BLaER1 (cell line): Measurements from ENCODE around the gene CDKAL1.

Experiments
- H3K27ac ChIP-seq: shearing (Covaris generic); formaldehyde crosslinking; 2 replicates; pipeline ENCODE4 v1.8.1; 2022
- H3K27me3 ChIP-seq: shearing (Covaris generic); formaldehyde crosslinking; 2 replicates; pipeline ENCODE4 v1.8.1; 2022
- H3K36me3 ChIP-seq: shearing (Covaris generic); formaldehyde crosslinking; 2 replicates; pipeline ENCODE4 v1.8.1; 2022
- H3K4me1 ChIP-seq: shearing (Covaris generic); formaldehyde crosslinking; 2 replicates; pipeline ENCODE4 v1.8.1; 2022
- H3K4me2 ChIP-seq: shearing (Covaris generic); formaldehyde crosslinking; 2 replicates; pipeline ENCODE4 v1.8.1; 2022
- H3K4me3 ChIP-seq: shearing (Covaris generic); formaldehyde crosslinking; 2 replicates; pipeline ENCODE4 v1.8.1; 2022
- H3K9ac ChIP-seq: shearing (Covaris generic); formaldehyde crosslinking; 2 replicates; pipeline ENCODE4 v1.8.1; 2022
- H3K9me3 ChIP-seq: shearing (Covaris generic); formaldehyde crosslinking; 2 replicates; pipeline ENCODE4 v1.8.1; 2022
- H4K20me1 ChIP-seq: shearing (Covaris generic); formaldehyde crosslinking; 2 replicates; pipeline ENCODE4 v1.8.1; 2022
- Cebpa-rat ChIP-seq: shearing (Covaris generic); IDR thresholded peaks from 2 replicates; pipeline ENCODE4 v1.8.1; 2022

Gene CDKAL1

GRCh38 chr6:21173678-21174077, 639.4 kb downstream of the CDKAL1 start:
- no peak overlapping the region for H3K9ac ChIP-seq
- H3K27ac ChIP-seq: no peak overlapping the region
- H3K36me3 ChIP-seq: no peaks in the 10 kb centered on the region
- no peak for TF ChIP-seq Cebpa-rat
- H3K4me3 ChIP-seq: no peak overlapping the region
- no peaks in the 10 kb centered on the region for H3K9me3 ChIP-seq
- no peaks in the 10 kb centered on the region for H3K27me3 ChIP-seq
- H4K20me1 ChIP-seq: no peaks in the 10 kb centered on the region
- H3K4me1 ChIP-seq: no peaks in the 10 kb centered on the region
- no peak overlapping the region for H3K4me2 ChIP-seq

DNA sequence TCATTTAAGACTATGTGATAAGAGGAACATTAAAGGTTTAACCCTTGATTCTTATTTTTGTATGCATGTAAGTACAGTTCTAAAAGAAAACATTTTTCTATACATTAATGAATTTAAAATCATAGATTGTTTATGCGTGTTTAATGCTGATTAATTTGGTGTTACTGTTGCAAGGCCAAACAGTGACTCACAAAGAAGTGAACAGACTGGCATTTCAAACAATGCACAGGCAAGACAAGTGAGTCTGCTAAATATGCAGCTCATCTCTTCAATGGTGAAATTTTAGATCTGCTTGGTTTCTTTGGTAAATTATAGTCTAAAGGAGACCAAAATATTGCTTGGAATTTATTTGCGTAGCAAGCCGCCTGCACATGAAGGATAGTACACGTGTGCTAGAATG, 641.9 kb downstream of the CDKAL1 start:
- H3K36me3 ChIP-seq: no peaks in the 10 kb centered on the region

DNA sequence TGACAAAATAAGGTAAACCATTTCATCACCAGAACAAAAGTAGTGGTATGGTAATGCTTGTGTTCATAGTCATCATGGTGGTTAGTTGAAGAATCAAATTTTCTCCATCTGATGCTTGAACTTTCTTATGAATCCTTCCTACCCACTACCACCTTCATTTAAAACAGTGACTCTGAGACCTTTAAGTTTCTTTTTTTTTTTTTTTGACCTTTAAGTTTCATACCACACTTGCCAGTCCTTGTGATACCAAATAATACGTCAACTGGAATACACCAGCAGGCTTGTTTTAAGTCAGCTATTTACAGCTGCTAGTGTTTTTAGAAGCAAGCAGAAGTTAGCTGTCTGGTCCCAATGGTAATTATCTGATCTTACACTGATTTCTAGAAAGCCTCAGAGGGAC, 645.9 kb downstream of the CDKAL1 start:
- no peaks in the 10 kb centered on the region for H3K27me3 ChIP-seq
- no peak for TF ChIP-seq Cebpa-rat
- H3K27ac ChIP-seq: no peak overlapping the region
- H3K36me3 ChIP-seq: no peaks in the 10 kb centered on the region
- no peaks in the 10 kb centered on the region for H3K9me3 ChIP-seq
- H3K4me3 ChIP-seq: no peak overlapping the region
- no peaks in the 10 kb centered on the region for H4K20me1 ChIP-seq
- no peak overlapping the region for H3K9ac ChIP-seq
- no peaks in the 10 kb centered on the region for H3K4me1 ChIP-seq
- H3K4me2 ChIP-seq: no peak overlapping the region

More for the DNA sequence above, 641.9 kb downstream of the CDKAL1 start:
- Histone ChIP-seq H3K9me3 (no peaks in the 10 kb centered on the region), H3K4me2 (no peak overlapping the region), H3K27ac (no peak overlapping the region), H3K4me1 (no peaks in the 10 kb centered on the region), H3K27me3 (no peaks in the 10 kb centered on the region), H3K4me3 (no peak overlapping the region), H4K20me1 (no peaks in the 10 kb centered on the region), H3K9ac (no peak overlapping the region)
- TF ChIP-seq Cebpa-rat: no peak

DNA sequence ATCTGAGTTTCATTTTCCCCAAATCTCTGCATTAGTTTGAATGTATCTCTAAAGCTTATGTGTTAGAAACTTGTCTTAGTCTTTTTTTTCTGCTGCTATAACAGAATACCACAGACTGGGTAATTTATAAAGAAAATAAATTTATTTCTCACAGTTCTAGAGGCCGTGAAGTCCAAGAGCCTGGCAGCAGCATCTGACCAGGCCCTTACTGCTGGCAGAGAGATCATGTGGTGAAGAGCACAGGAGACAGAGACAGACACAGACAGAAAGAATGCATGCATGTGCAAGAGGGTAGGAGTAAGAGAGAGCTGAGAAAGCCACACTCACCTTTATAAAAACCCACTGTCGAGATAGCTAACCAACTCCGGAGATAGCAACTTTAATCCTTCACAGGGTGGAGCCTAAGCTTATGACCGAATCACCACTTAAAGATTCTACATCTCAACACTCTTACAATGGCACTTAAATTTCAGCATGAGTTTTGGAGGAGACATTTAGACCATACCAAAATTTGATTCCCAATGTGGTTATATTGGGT, 646.6 kb downstream of the CDKAL1 start:
- TF ChIP-seq Cebpa-rat: no peak
- H3K27me3 ChIP-seq: no peaks in the 10 kb centered on the region
- no peaks in the 10 kb centered on the region for H4K20me1 ChIP-seq
- no peaks in the 10 kb centered on the region for H3K36me3 ChIP-seq
- H3K9ac ChIP-seq: no peak overlapping the region
- no peak overlapping the region for H3K4me3 ChIP-seq
- H3K9me3 ChIP-seq: no peaks in the 10 kb centered on the region
- no peaks in the 10 kb centered on the region for H3K4me1 ChIP-seq
- no peak overlapping the region for H3K27ac ChIP-seq
- H3K4me2 ChIP-seq: no peak overlapping the region

- Histone ChIP-seq H3K9ac (no peak overlapping the region), H3K4me3 (no peak overlapping the region), H3K4me2 (no peak overlapping the region), H3K9me3 (no peaks in the 10 kb centered on the region), H3K27me3 (no peaks in the 10 kb centered on the region), H3K4me1 (no peaks in the 10 kb centered on the region), H4K20me1 (no peaks in the 10 kb centered on the region), H3K36me3 (no peaks in the 10 kb centered on the region), H3K27ac (no peak overlapping the region)
- TF ChIP-seq Cebpa-rat: no peak
These were observed 647.6 kb downstream of the CDKAL1 start for GRCh38 chr6:21181866-21182265.

GRCh38 chr6:21182589-21182988, 648.3 kb downstream of the CDKAL1 start:
- Histone ChIP-seq H3K9ac (no peak overlapping the region), H3K27ac (no peak overlapping the region), H3K36me3 (no peaks in the 10 kb centered on the region), H3K27me3 (no peaks in the 10 kb centered on the region), H3K9me3 (no peaks in the 10 kb centered on the region), H3K4me3 (no peak overlapping the region), H3K4me1 (peaks cover 3% of the 10 kb centered on the region; the same call in 1 of the 2 replicates), H4K20me1 (no peaks in the 10 kb centered on the region), H3K4me2 (no peak overlapping the region)
- no peak for TF ChIP-seq Cebpa-rat

GRCh38 chr6:21185861-21186478, 651.7 kb downstream of the CDKAL1 start:
- H3K4me1 ChIP-seq: peaks cover 37% of the 10 kb centered on the region
- no peak overlapping the region for H3K9ac ChIP-seq
- no peak overlapping the region for H3K27ac ChIP-seq
- no peaks in the 10 kb centered on the region for H3K27me3 ChIP-seq
- TF ChIP-seq Cebpa-rat: no peak
- H3K9me3 ChIP-seq: no peaks in the 10 kb centered on the region
- H3K4me3 ChIP-seq: no peak overlapping the region
- H4K20me1 ChIP-seq: no peaks in the 10 kb centered on the region
- no peaks in the 10 kb centered on the region for H3K36me3 ChIP-seq
- H3K4me2 ChIP-seq: no peak overlapping the region

DNA sequence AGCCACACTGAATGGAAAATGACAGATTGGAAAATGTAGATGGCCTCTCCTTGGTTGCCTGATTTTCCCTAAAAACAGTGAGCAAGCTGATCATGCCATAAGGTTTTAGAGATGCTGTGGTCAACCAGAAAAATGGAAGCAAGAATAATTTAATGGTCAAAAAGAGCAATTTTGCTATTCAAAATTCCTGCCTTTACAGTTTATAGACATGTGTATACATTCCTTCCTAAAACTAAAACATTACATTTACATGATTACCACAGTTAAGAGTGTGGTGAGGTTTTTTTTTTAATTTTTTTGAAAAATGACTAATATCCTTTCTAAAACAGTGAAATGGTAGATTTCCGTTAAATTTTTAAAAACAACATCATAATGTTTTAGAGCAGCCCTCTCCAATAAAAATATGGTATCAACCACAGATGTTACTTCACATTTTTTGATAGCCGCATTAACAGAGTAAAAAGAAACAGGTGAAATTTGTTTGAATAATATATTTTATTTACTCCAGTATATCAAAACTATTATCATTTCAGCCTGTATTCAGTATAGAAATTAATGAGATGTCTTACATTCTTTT, 652.3 kb downstream of the CDKAL1 start:
- Histone ChIP-seq H3K4me2 (no peak overlapping the region), H4K20me1 (no peaks in the 10 kb centered on the region), H3K9ac (no peak overlapping the region), H3K4me1 (peaks cover 43% of the 10 kb centered on the region), H3K27ac (no peak overlapping the region), H3K9me3 (no peaks in the 10 kb centered on the region), H3K27me3 (no peaks in the 10 kb centered on the region), H3K36me3 (no peaks in the 10 kb centered on the region), H3K4me3 (no peak overlapping the region)
- TF ChIP-seq Cebpa-rat: no peak

DNA sequence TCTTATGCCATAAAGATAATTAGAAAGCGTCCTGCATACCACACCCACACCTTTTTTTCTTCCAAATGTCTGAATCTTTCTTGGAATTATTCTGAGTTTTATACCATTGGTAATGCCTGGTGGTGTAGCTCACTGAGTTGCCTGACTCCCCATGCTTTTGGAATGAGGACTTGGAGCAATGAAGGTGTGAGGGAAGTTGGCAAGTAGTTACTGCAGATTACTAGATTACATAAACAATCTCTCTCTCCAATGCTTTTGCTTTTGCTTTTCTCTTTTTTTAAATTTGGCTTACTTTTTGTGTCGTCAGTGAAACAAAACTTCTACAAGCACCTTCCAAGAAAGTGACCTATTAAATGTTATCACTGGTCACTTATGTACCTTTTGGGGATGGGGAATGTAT, 653.2 kb downstream of the CDKAL1 start:
- H3K4me3 ChIP-seq: no peak overlapping the region
- H3K4me1 ChIP-seq: peaks cover 45% of the 10 kb centered on the region
- no peaks in the 10 kb centered on the region for H3K36me3 ChIP-seq
- no peak for TF ChIP-seq Cebpa-rat
- H3K9me3 ChIP-seq: no peaks in the 10 kb centered on the region
- H3K9ac ChIP-seq: no peak overlapping the region
- no peak overlapping the region for H3K27ac ChIP-seq
- H3K4me2 ChIP-seq: no peak overlapping the region
- no peaks in the 10 kb centered on the region for H3K27me3 ChIP-seq
- no peaks in the 10 kb centered on the region for H4K20me1 ChIP-seq

DNA sequence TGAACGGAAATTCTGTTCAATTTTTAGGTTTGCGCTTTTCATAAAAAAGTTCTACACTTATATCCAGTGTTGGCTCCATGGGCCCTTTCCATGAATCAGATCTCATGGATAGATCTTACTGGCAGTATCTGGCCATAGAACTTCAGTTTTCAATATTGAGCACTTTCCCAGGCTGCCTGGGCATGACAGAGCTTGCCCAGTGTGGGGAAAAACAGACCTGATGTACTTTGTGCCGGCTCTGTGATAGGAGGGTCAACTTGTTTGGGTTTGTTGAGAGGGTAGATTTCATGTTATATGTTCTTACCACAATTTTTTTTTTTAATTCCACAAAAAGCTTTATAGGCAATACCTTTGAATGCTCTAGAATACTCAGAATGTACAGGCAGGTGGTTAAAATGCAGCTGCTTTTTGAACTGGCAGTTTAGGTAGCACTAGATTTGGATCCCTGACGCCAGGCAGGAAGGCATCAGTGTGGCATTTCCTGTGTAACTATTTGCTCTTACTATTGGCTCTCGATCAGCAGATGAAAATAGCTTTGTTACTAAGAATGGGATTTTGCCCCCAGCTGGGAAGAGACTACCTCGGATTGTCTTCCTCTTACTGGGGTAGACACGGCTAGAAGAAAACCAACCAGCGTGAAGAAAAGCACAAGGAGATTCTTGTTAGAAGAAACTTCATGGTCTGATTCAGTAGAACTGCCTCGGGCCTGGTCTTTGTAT, 654.4 kb downstream of the CDKAL1 start:
- Histone ChIP-seq H3K27me3 (no peaks in the 10 kb centered on the region), H3K27ac (peak overlapping the region; percentile 57), H3K36me3 (no peaks in the 10 kb centered on the region), H3K9ac (no peak overlapping the region; the same call in 1 of the 2 replicates), H3K4me1 (peaks cover 45% of the 10 kb centered on the region), H3K4me2 (peak overlapping the region; percentile 75), H4K20me1 (no peaks in the 10 kb centered on the region), H3K9me3 (peaks cover 10% of the 10 kb centered on the region), H3K4me3 (no peak overlapping the region; the same call in 1 of the 2 replicates)
- TF ChIP-seq Cebpa-rat: no peak
